Activated CD4-positive, CD25-positive, alpha-beta regulatory T cell (primary cell): Measurements from ENCODE around the gene ZBTB34.

ENCODE experiments used
- DNase-seq, 4 experiments: peaks; one replicate each; lab custom pipeline; 2025; lab: John Stamatoyannopoulos, UW

Gene ZBTB34

GRCh38 chr9:126876531-126876930 lies 16.1 kb downstream of the ZBTB34 start:
- no peak for DNase-seq

DNA sequence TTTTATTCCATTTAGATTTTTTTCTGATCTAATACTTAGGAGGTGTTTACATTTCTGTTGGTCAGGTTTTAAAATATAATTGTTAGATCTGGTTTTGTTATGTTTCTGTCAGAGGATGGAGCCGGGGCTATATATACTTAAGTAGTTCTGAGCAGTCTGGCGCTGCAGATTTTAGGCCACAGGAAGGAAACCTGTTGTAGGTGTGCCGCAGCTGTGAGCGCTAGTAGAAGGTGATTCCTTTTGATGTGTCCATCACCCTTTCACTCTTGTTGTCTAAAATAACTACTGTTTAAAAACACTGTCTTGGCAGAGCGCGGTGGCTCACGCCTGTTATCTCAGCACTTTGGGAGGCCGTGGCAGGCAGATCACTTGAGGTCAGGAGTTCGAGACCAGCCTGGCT lies 17.0 kb downstream of the ZBTB34 start:
- DNase-seq, result no peak

- DNase-seq, result no peak
Observed at GRCh38 chr9:126879288-126879687, 18.8 kb downstream of the ZBTB34 start.

DNA sequence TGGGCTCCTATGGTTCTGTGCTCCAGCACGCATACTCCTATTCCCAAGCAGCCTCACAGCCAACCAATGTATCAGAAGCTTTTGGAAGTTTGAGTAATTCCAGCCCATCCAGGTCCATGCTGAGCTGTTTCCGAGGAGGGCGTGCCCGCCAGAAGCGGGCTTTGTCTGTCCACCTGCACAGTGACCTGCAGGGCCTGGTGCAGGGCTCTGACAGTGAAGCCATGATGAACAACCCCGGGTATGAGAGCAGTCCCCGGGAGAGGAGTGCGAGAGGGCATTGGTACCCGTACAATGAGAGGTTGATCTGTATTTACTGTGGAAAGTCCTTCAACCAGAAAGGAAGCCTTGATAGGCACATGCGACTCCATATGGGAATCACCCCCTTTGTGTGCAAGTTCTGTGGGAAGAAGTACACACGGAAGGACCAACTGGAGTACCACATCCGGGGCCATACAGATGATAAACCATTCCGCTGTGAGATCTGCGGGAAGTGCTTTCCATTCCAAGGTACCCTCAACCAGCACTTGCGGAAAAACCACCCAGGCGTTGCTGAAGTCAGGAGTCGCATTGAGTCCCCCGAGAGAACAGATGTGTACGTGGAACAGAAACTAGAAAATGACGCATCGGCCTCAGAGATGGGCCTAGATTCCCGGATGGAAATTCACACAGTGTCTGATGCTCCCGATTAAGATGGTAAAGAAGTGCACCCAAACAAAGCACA lies 19.9 kb downstream of the ZBTB34 start:
- no peak for DNase-seq

DNA sequence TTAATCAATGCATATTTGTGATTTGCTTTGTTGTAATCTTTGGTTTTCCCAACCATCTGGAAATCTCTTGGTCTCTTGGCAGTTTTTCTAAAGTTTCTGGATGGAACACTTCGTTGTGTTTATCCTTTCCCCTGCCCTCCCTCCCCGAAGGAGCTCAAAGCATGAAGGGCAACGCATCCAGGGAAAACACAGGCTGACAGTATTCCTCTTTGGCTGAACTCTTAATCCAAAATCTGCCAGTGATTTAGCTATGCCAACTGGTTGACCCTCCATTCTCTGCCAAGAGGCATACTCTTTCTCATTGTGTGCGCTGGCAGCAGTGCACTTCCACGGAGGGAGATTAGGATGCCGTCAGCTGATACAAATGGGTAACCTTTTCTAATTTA lies 20.5 kb downstream of the ZBTB34 start:
- DNase-seq, result no peak

GRCh38 chr9:126882746-126883145 lies 22.3 kb downstream of the ZBTB34 start:
- DNase-seq, result no peak

- no peak for DNase-seq
Observed at GRCh38 chr9:126883636-126884035, 23.2 kb downstream of the ZBTB34 start.

GRCh38 chr9:126885131-126885641 lies 24.7 kb downstream of the ZBTB34 start:
- DNase-seq, result no peak

DNA sequence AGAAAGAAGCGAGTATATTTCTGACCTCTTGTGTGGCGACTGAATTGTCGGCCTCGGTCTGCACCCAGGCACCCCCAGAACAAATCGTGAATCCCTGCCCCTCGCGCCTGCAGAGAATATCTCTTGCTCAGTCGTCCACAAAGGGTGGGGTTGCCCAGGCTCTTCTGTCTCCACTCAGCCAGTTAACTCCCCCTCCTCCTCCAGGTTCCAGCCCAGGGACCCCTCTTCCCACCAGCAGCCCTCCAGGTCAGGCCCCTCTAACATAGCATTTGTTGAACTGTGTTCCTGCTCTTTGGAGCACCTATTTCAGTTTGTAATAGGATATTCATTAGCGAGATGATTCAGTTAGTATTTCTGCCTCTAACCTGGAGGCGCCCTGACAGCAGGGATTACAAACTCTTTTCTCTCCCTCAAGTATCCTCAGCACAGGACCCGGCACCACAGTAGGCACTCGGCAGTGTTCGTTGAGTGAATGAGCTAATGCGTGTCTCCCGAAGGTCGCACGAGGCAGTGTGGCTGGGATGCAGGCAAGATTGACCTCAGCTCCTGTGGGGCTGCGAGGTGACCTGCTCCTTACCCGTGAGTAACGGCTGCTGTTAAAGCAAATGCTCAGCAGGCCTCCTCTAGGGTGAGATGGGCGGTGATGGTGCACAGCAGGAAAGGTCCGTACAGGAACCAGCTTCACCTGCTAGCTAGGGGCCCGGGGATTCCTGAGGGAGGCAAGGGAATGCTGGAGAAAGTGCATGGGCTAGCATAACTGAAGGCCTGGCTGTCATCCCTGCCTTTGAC lies 25.8 kb downstream of the ZBTB34 start:
- no peak for DNase-seq

DNA sequence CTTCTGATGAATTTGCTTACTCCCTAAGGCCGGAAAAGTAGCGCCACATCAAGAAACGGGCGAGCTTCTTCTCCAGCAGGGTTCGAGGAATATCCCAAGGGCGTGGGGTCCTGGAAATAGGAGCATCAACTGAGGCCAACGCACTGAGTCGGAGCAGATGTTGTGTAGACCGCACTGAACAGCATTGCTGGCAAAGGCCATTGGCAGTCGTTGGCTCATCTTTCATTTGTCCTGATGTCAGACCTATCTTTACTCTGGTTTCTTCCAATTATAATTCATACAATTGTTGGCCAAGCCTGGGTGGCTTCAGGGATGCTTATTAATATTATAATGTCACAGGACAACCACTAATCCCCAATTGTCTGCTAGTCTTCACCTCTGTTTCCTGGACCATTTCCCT lies 26.5 kb downstream of the ZBTB34 start:
- no peak for DNase-seq

DNA sequence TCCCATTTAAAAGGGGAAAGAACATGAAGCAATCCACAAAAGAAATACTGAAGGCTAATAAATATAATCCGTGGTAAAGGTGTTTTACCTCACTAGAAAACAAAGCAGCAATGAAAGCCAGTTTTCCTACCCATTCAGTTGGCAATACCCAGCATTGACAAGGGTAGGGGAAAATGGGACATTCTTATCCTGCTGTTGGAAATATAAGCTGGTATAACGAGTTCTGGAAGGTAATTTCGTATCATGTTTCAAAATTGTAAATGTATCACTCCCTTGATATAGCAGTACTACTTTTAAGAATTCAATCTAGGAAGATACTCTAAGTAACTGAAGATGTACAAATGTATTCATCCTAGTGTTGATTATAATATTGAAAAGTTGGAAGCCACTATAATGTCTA lies 31.2 kb downstream of the ZBTB34 start:
- DNase-seq, result no peak

GRCh38 chr9:126893079-126893478 lies 32.6 kb downstream of the ZBTB34 start:
- no peak for DNase-seq

DNA sequence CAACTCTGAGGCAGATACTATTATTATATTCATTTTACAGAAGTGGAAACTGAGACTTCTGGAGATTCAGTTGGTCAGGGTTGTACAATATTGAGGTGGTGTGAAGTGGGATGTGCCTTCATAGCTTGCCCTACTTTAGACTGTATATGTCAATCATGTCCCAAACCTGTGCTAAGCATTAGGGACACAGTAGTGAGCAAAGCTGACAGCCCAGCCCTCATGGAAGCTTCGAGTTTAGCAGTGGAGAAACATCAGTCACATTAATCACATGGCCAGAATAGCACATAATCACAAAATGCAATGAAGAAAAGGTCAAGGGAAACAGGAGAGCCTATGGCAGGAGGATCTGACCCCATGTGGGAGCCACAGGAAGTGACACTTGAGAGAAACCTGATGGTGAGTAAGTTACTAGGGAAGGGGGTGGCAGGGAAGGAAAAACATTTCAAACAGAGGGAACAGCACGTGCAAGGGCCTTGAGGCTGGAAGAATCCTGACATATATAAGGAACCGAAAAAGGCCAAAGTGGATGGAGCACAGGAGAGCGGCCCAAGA lies 33.7 kb downstream of the ZBTB34 start:
- no peak for DNase-seq

DNA sequence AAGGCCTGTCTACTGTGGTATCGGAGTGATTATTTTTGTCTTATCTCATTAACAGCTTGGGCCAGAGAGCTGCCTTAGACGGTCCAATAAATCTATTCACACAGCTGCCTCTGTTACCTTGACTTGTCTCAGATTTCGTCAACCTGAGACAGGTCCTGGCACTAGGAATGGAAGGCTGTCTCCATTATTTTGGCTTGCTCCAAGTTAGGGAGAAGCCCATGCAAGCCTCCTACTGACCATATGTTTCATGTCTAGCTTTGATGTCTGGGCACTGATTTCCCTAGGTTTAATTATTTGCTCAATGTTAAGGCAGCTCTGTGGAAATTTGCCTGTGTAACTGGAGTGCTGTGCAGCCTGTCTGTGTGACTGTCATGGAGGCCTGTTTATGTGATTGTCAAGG lies 41.8 kb downstream of the ZBTB34 start:
- DNase-seq, result no peak

DNA sequence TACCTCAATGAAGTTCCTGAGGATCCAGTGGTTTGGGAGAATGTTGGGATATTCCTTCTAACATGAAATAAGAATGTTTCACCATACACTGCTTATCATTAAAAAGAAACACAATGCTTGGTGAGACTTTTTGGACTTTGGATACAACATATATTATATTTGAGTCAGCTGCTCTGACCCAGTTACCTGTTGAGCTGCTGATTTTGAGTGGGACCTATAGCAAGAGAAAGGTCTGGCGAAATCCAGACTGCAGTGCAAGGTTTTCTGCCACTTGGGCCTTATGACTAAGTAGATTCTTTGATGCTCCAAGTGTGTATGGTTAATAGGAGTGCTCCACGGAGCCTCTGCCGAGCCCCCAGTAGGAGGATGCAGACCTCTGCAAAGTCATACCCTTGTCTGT lies 44.1 kb downstream of the ZBTB34 start:
- no peak for DNase-seq

- DNase-seq, result no peak
Observed at GRCh38 chr9:126906091-126906490, 45.7 kb downstream of the ZBTB34 start.

DNA sequence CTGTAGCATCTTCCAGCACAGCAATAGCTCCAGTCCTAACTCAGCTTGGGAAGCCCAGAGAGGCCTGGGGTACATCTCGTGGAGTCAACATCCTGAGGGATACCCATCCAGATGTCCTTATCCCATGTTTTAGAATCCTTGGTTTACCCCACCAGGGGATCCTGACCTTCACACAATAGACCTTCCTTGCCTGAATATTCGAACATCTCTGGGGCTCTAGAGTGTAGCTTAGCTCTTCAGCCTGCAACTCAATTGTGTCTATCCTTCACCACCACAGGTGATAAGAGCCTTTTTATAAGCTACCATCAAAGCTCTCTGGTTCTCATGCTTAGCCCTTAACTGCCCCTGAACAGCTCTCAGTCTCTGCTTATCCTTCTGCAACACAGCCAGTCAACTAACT lies 46.6 kb downstream of the ZBTB34 start:
- no peak for DNase-seq

- DNase-seq, result peak; percentile 66 to 76 (median 73)
Observed at GRCh38 chr9:126914458-126915280, 54.2 kb downstream of the ZBTB34 start, which contains the start of gene RALGPS1. RALGPS1 (plus strand) TSS chr9:126914782; CDS start chr9:126962290, 47,508 bp downstream.

DNA sequence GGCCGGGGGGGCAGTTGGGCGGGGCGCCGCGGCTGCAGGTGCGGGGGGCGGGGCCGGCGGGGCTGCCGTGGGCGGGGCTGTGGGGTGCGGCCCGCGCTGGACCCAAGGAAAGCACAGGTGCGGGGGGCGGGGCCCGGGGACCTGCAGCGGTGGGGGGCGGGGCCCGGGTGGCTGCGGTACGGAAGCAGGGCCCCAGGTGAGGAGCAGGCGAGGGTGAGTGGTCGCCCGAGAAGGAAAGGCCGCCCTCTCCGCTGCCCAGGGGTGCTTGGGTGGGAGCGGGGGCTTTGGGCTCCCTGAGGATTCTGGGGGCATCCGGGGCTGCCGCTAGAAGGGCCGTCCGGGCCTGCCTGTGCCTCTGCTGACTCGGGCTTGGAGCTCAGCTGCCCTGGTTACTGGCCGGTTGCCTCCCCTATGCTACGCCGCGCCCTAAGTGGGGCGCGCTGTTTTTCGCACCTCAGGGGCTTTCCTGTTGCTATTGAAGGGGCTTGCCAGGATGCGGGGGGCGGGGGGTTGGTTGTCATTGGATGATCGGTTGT lies 54.9 kb downstream of the ZBTB34 start:
- DNase-seq, result peak in 3 of 4 experiments; percentile 23 to 50 (median 35)

- no peak for DNase-seq
Observed at GRCh38 chr9:126915846-126916543, 55.6 kb downstream of the ZBTB34 start.

DNA sequence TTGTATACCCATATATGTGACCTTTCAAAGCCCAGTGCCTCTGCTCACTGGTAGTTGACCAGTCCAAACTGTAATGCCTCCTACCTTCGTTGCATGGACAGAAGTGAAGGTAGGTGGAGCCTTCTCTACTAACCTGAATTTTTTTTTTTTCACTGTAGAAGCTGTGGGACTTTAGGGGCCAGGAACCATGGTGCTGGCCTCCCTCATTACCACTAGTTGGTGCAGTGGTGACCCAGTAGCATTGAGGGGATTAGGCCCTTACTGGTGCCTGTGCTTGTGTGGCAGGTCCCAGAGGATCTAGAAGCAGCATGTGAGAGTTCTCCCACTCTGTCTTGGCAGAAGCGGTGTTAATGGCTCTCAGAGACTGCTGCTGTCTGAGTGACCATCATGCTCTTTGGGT lies 56.5 kb downstream of the ZBTB34 start:
- DNase-seq, result no peak
